Keratinocyte (primary cell): ENCODE results near the gene DRICH1. TPM values are rescaled to one million over a fixed set of nuclear protein-coding genes. Genes with fewer than 3 reads are reported as not detected.
A peak's percentile ranks its signal among the peaks of the same experiment; 100 is the strongest.

Experiments
- DNase-seq: peaks from one replicate; pipeline ENCODE4 v3.0.0-alpha.2; 2011; ENCODE audit warnings: low read depth, missing footprints, low spot score
- FAIRE-seq: peaks from 2 replicates; lab custom pipeline; 2011; peaks lifted over from hg19 to GRCh38; lab: Jason Lieb, UNC
- H2AFZ ChIP-seq: 2 replicates; pipeline ENCODE4 v1.6.0; 2012; ENCODE audit warnings: low read length, control low read depth, inconsistent platforms; ENCODE audit not compliant: control insufficient read depth
- H3K27ac ChIP-seq: 2 replicates; pipeline ENCODE4 v1.5.1; 2011; ENCODE audit warnings: low read length; ENCODE audit not compliant: control insufficient read depth, insufficient read depth
- H3K27me3 ChIP-seq: 3 replicates; pipeline ENCODE4 v1.6.0; 2011; ENCODE audit warnings: low read length; ENCODE audit not compliant: control insufficient read depth, insufficient read depth; ENCODE audit errors: extremely low read depth
- H3K36me3 ChIP-seq, 2 experiments: 2 replicates in 1 of 2; 3 replicates in 1 of 2; pipeline ENCODE4 v1.5.1; 2011; ENCODE audit warnings: low read length in 2 of 2, mild to moderate bottlenecking in 1 of 2; ENCODE audit not compliant: control insufficient read depth in 2 of 2, insufficient read depth in 2 of 2; ENCODE audit errors: extremely low read depth in 1 of 2
- H3K4me1 ChIP-seq: 3 replicates; pipeline ENCODE4 v1.5.1; 2011; ENCODE audit warnings: low read length; ENCODE audit not compliant: control insufficient read depth, insufficient read depth; ENCODE audit errors: extremely low read depth
- H3K4me2 ChIP-seq: 3 replicates; pipeline ENCODE4 v1.6.0; 2011; ENCODE audit warnings: low read depth, low read length; ENCODE audit not compliant: control insufficient read depth, insufficient read depth; ENCODE audit errors: extremely low read depth
- H3K4me3 ChIP-seq, 3 experiments: fragments of 200-600 bp in 1 of 3; sonication (generic) in 1 of 3; 2 replicates in 2 of 3; 3 replicates in 1 of 3; pipeline ENCODE4 v1.5.1; 2011 to 2016; ENCODE audit warnings: low read length in 3 of 3, mild to moderate bottlenecking in 3 of 3, control low read depth in 2 of 3, inconsistent platforms in 1 of 3, low read depth in 1 of 3, mixed read lengths in 1 of 3, mixed run types in 1 of 3, moderate library complexity in 1 of 3; ENCODE audit not compliant: control insufficient read depth in 2 of 3, insufficient read depth in 2 of 3; ENCODE audit errors: extremely low read depth in 1 of 3
- H3K79me2 ChIP-seq: 2 replicates; pipeline ENCODE4 v1.6.0; 2012; ENCODE audit warnings: low read length; ENCODE audit not compliant: control insufficient read depth, insufficient read depth
- H3K9ac ChIP-seq: 3 replicates; pipeline ENCODE4 v1.6.0; 2011; ENCODE audit warnings: low read length; ENCODE audit not compliant: control insufficient read depth, insufficient read depth; ENCODE audit errors: extremely low read depth
- H3K9me1 ChIP-seq: 3 replicates; pipeline ENCODE4 v1.6.0; 2011; ENCODE audit warnings: low read length; ENCODE audit not compliant: control insufficient read depth, insufficient read depth; ENCODE audit errors: extremely low read depth
- H3K9me3 ChIP-seq: 2 replicates; pipeline ENCODE4 v1.5.1; 2012; ENCODE audit warnings: low read depth, low read length; ENCODE audit not compliant: control insufficient read depth
- H4K20me1 ChIP-seq: 3 replicates; pipeline ENCODE4 v1.6.0; 2011; ENCODE audit warnings: low read length; ENCODE audit not compliant: control insufficient read depth, insufficient read depth; ENCODE audit errors: extremely low read depth
- EZH2 ChIP-seq: IDR thresholded peaks from one replicate; pipeline ENCODE4 v1.6.1; 2012; ENCODE audit warnings: inconsistent platforms, mild to moderate bottlenecking, low read length, moderate library complexity
- dilution Hi-C: fragments of 300-500 bp; cut with MboI; formaldehyde crosslinking; loops from one replicate; pipeline ENCODE4 v1.7.0; 2020; ENCODE audit warnings: low sequenced_read_pairs; ENCODE audit not compliant: extremely low pct_ligation_motif_present
- polyA plus RNA-seq, 5 experiments: library from polyadenylated mRNA; depleted of rRNA in 3 of 5; stranded (reverse) in 3 of 5; stranded (forward) in 1 of 5; unstranded in 1 of 5; fragments of >200 nt; gene quantifications; 1 replicate in 1 of 5; 2 replicates in 3 of 5; 3 replicates in 1 of 5; pipeline versions ENCODE4 v1.2.1 to v1.2.3, GENCODE V29; 2011 to 2012; ENCODE audit warnings: missing spikeins in 2 of 5, low read depth in 1 of 5, low replicate concordance in 1 of 5
- TF ChIP-seq, protein P1 (sequence below), 3 experiments: IDR thresholded peaks in 1 of 3; conservative IDR thresholded peaks in 1 of 3; optimal IDR thresholded peaks in 1 of 3; 2 replicates in 2 of 3; 3 replicates in 1 of 3; pipeline versions ENCODE3 to v1.5.1; 2011; ENCODE audit warnings: low read length in 3 of 3, mild to moderate bottlenecking in 3 of 3, moderate library complexity in 2 of 3, control low read depth in 1 of 3, inconsistent platforms in 1 of 3; ENCODE audit not compliant: insufficient read depth in 2 of 3; ENCODE audit errors: extremely low read depth in 1 of 3

The DRICH1 gene
- polyA plus RNA-seq, 1 donor (not counting 4 experiments of a cell fraction or from before 2014, with no cell fraction given): 0.12 TPM

DNA sequence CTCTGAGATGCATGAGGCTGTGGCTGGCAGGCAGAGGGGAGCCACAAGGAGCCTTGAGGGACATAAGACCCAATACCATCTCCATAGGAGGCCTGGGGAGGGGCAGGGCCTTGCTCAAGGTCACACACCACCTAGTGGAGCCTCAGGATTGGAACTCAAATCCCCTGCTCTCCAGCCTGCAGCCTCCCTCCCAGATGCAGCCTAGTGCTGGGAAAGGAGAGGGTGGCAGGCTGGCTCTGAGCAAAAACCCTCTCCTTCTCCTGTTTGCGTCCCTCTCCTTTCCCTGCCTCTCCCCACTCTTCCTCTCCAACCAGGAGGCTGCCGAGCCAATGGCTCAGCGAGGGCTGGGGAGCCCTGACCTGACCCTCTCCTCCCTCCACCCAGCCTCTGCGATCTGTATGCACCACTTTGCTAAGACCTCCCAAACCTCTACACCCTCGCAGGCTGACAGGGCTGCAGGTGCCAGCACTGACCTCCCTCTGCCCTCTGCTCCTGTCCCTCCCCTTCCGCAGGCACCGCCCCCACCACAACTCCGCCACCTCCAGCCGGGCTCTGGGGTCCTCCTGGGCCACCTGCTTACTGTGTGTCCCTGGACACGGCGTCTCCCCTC is 66.7 kb downstream of the DRICH1 start:
- FAIRE-seq: no peak

DNA sequence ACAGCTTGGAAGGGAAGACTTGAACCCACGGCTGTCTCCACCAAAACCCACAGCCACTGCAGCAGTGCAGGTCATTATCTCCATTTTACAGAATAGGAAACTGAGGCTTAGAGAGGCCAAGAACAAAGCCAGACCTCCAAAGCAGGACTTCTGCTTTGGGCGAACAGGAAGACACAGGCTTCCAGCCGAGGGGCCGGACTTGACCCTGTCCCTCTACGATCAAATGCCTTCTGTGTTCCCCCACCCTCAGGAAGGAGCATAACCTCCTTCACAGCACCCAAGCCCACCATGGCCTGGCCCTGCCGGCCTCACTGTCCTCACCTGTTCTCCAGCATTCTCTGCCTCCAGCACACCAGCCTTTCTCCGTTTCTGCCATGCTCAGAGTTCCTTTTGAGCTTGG is 67.8 kb downstream of the DRICH1 start:
- no peaks in the 10 kb centered on the region for H3K9me1 ChIP-seq
- peaks cover 34% of the 10 kb centered on the region for H3K27me3 ChIP-seq
- no peak for DNase-seq
- H3K9ac ChIP-seq: no peak overlapping the region
- no peak overlapping the region for H3K4me2 ChIP-seq
- no peak for FAIRE-seq
- H3K27ac ChIP-seq: no peak overlapping the region
- H3K36me3 ChIP-seq: no peaks in the 10 kb centered on the region
- no peaks in the 10 kb centered on the region for H4K20me1 ChIP-seq
- H3K79me2 ChIP-seq: no peaks in the 10 kb centered on the region
- no peaks in the 10 kb centered on the region for H3K9me3 ChIP-seq
- H3K4me3 ChIP-seq: no peak overlapping the region
- no peak overlapping the region for H2AFZ ChIP-seq
- dilution Hi-C loops: no loop called here
- TF ChIP-seq, protein P1, sequence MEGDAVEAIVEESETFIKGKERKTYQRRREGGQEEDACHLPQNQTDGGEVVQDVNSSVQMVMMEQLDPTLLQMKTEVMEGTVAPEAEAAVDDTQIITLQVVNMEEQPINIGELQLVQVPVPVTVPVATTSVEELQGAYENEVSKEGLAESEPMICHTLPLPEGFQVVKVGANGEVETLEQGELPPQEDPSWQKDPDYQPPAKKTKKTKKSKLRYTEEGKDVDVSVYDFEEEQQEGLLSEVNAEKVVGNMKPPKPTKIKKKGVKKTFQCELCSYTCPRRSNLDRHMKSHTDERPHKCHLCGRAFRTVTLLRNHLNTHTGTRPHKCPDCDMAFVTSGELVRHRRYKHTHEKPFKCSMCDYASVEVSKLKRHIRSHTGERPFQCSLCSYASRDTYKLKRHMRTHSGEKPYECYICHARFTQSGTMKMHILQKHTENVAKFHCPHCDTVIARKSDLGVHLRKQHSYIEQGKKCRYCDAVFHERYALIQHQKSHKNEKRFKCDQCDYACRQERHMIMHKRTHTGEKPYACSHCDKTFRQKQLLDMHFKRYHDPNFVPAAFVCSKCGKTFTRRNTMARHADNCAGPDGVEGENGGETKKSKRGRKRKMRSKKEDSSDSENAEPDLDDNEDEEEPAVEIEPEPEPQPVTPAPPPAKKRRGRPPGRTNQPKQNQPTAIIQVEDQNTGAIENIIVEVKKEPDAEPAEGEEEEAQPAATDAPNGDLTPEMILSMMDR (optimal IDR thresholded peaks at IDR 0.05 in 1 of 3, IDR thresholded peaks at IDR 0.05 in 1 of 3, conservative IDR thresholded peaks at IDR 0.05 in 1 of 3; ENCODE audit: extremely low read depth in 1 of 3, insufficient read depth in 2 of 3, low read length in 3 of 3): no peak
- no peak for TF ChIP-seq EZH2
- no peaks in the 10 kb centered on the region for H3K4me1 ChIP-seq

More for the DNA sequence above, 66.7 kb downstream of the DRICH1 start:
- H3K4me3 ChIP-seq: no peak overlapping the region
- H3K4me1 ChIP-seq: no peaks in the 10 kb centered on the region
- no peak overlapping the region for H3K27ac ChIP-seq
- TF ChIP-seq, protein P1 (optimal IDR thresholded peaks at IDR 0.05 in 1 of 3, IDR thresholded peaks at IDR 0.05 in 1 of 3, conservative IDR thresholded peaks at IDR 0.05 in 1 of 3; ENCODE audit: extremely low read depth in 1 of 3, insufficient read depth in 2 of 3, low read length in 3 of 3): peak in 2 of 3 experiments; percentile 14 to 22
- TF ChIP-seq EZH2: peak; percentile 93
- dilution Hi-C loops: no loop called here
- no peak overlapping the region for H2AFZ ChIP-seq
- H3K36me3 ChIP-seq: no peaks in the 10 kb centered on the region
- H3K27me3 ChIP-seq: peaks cover 34% of the 10 kb centered on the region
- H3K9me1 ChIP-seq: no peaks in the 10 kb centered on the region
- H3K9me3 ChIP-seq: no peaks in the 10 kb centered on the region
- H3K4me2 ChIP-seq: no peak overlapping the region
- DNase-seq: no peak
- H3K9ac ChIP-seq: no peak overlapping the region
- no peaks in the 10 kb centered on the region for H3K79me2 ChIP-seq
- no peaks in the 10 kb centered on the region for H4K20me1 ChIP-seq
